Endothelial cell of umbilical vein (primary cell): ENCODE data around the gene GRXCR2. TPM values are rescaled to one million over a fixed set of nuclear protein-coding genes. Genes with fewer than 3 reads are reported as not detected.

Experiments
- BruUV-seq: library from RNA; stranded (reverse); fragments of 400-500 nt; replicated peaks from 2 replicates; lab custom pipeline; 2021; lab: Mats Ljungman, UMichigan
- CTCF ChIA-PET: fragments of 300-600, 350-600 bp; sonication (Branson Sonifier 250); formaldehyde crosslinking; loops from one replicate; lab custom pipeline; 2021; ENCODE audit warnings: antibody characterized with exemption, inconsistent platforms; lab: Charles Lee
- POLR2A ChIA-PET: fragments of 300-600, 350-600 bp; sonication (Branson Sonifier 250); formaldehyde crosslinking; loops from one replicate; lab custom pipeline; 2021; ENCODE audit warnings: antibody characterized with exemption, inconsistent platforms; lab: Charles Lee
- DNase-seq: peaks from one replicate; pipeline ENCODE4 v3.0.0-alpha.2; 2011; ENCODE audit warnings: low read depth, low spot score
- FAIRE-seq: peaks from 2 replicates; lab custom pipeline; 2011; peaks lifted over from hg19 to GRCh38; lab: Jason Lieb, UNC
- H2AFZ ChIP-seq: 2 replicates; pipeline ENCODE4 v1.6.0; 2012; ENCODE audit warnings: low read depth, low read length, control low read depth, inconsistent platforms
- H3K27ac ChIP-seq: 2 replicates; pipeline ENCODE4 v1.5.1; 2011; ENCODE audit warnings: low read depth, mild to moderate bottlenecking, control low read depth, low read length, moderate library complexity; ENCODE audit not compliant: insufficient read depth
- H3K27me3 ChIP-seq, 2 experiments: 2 replicates each; pipeline versions ENCODE4 v1.6.0 to v1.6.1; 2011; ENCODE audit warnings: low read length in 2 of 2, mixed read lengths in 1 of 2; ENCODE audit not compliant: control insufficient read depth in 2 of 2, insufficient read depth in 2 of 2
- H3K36me3 ChIP-seq, 2 experiments: 2 replicates in 1 of 2; 3 replicates in 1 of 2; pipeline ENCODE4 v1.5.1; 2011; ENCODE audit warnings: low read length in 2 of 2, mild to moderate bottlenecking in 1 of 2, moderate library complexity in 1 of 2; ENCODE audit not compliant: control insufficient read depth in 2 of 2, insufficient read depth in 2 of 2; ENCODE audit errors: extremely low read depth in 1 of 2
- H3K4me1 ChIP-seq: 3 replicates; pipeline ENCODE4 v1.5.1; 2011; ENCODE audit warnings: mild to moderate bottlenecking, low read length; ENCODE audit not compliant: control insufficient read depth, insufficient read depth; ENCODE audit errors: extremely low read depth
- H3K4me2 ChIP-seq: 2 replicates; pipeline ENCODE4 v1.6.1; 2011; ENCODE audit warnings: low read length, control low read depth, mixed read lengths; ENCODE audit not compliant: insufficient read depth
- H3K4me3 ChIP-seq, 3 experiments: fragments of 200-600 bp in 1 of 3; sonication (generic), shearing (Covaris generic) in 1 of 3; replicated peaks in 1 of 3; 2 replicates each; pipeline ENCODE4 v1.5.1; 2011 to 2016; ENCODE audit warnings: control low read depth in 3 of 3, low read length in 3 of 3, mild to moderate bottlenecking in 2 of 3, inconsistent platforms in 1 of 3, low read depth in 1 of 3, moderate library complexity in 1 of 3; ENCODE audit not compliant: insufficient read depth in 1 of 3
- H3K79me2 ChIP-seq: 2 replicates; pipeline ENCODE4 v1.6.0; 2012; ENCODE audit warnings: low read length, inconsistent platforms; ENCODE audit not compliant: control insufficient read depth, insufficient read depth
- H3K9ac ChIP-seq: replicated peaks from 2 replicates; pipeline ENCODE3; 2011; ENCODE audit warnings: low read length, control low read depth; ENCODE audit not compliant: insufficient read depth; ENCODE audit errors: extremely low read depth
- H3K9me1 ChIP-seq: replicated peaks from 3 replicates; pipeline ENCODE4 v1.6.0; 2011; ENCODE audit warnings: mild to moderate bottlenecking, low read length; ENCODE audit not compliant: control insufficient read depth, insufficient read depth; ENCODE audit errors: extremely low read depth
- H3K9me3 ChIP-seq: replicated peaks from 2 replicates; pipeline ENCODE4 v1.5.1; 2012; ENCODE audit warnings: low read length, inconsistent platforms; ENCODE audit not compliant: control insufficient read depth, insufficient read depth
- H4K20me1 ChIP-seq: replicated peaks from 2 replicates; pipeline ENCODE3; 2011; ENCODE audit warnings: mild to moderate bottlenecking, low read length; ENCODE audit not compliant: control insufficient read depth, insufficient read depth; ENCODE audit errors: extremely low read depth
- CTCF ChIP-seq, 2 donors: IDR thresholded peaks; 1 replicate in 1 of 2; 2 replicates in 1 of 2; pipeline ENCODE4 v1.5.1; 2011; ENCODE audit warnings: low read length in 2 of 2, mild to moderate bottlenecking in 2 of 2, moderate library complexity in 2 of 2, control low read depth in 1 of 2, inconsistent platforms in 1 of 2, low read depth in 1 of 2; ENCODE audit not compliant: insufficient read depth in 1 of 2; ENCODE audit errors: extremely low read depth in 1 of 2
- EZH2 ChIP-seq: IDR thresholded peaks from 2 replicates; pipeline ENCODE4 v1.6.1; 2012; ENCODE audit warnings: borderline replicate concordance, low read depth, mild to moderate bottlenecking, moderate library complexity, low read length, inconsistent platforms; ENCODE audit not compliant: severe bottlenecking
- FOS ChIP-seq: IDR thresholded peaks from 2 replicates; pipeline ENCODE4 v1.6.1; 2011; ENCODE audit warnings: mild to moderate bottlenecking, low read length, moderate library complexity, borderline replicate concordance; ENCODE audit not compliant: insufficient read depth
- GATA2 ChIP-seq: IDR thresholded peaks from 2 replicates; pipeline ENCODE4 v1.7.0; 2011; ENCODE audit warnings: low read depth, mild to moderate bottlenecking, moderate library complexity, mixed read lengths, low read length; ENCODE audit not compliant: insufficient read length, insufficient read depth
- MAX ChIP-seq: IDR thresholded peaks from 2 replicates; pipeline ENCODE4 v1.6.1; 2011; ENCODE audit not compliant: insufficient read depth, insufficient read length
- MYC ChIP-seq: IDR thresholded peaks from one replicate; pipeline ENCODE4 v1.6.1; 2011; ENCODE audit warnings: mild to moderate bottlenecking, low read depth, low read length
- POLR2A ChIP-seq: IDR thresholded peaks from 2 replicates; pipeline ENCODE4 v1.6.1; 2012; ENCODE audit warnings: low read depth, mild to moderate bottlenecking, control low read depth, low read length
- POLR2AphosphoS5 ChIP-seq: IDR thresholded peaks from 2 replicates; pipeline ENCODE4 v1.6.1; 2012; ENCODE audit warnings: low read depth, mild to moderate bottlenecking, control low read depth, low read length, moderate library complexity; ENCODE audit not compliant: insufficient read depth
- dilution Hi-C: fragments of 300-500 bp; cut with MboI; formaldehyde crosslinking; loops from one replicate; pipeline ENCODE4 v1.15.0; 2019; ENCODE audit warnings: low sequenced_read_pairs; ENCODE audit not compliant: extremely low pct_ligation_motif_present
- intact Hi-C: fragments of 100-400 bp; cut with micrococcal nuclease; formaldehyde crosslinking; loops from one replicate; pipeline ENCODE4 v1.10.0; 2022
- polyA plus RNA-seq, 4 experiments: library from polyadenylated mRNA; depleted of rRNA in 3 of 4; stranded (reverse) in 3 of 4; unstranded in 1 of 4; fragments of >200 nt; gene quantifications; 2 replicates each; pipeline versions ENCODE4 v1.2.1 to v1.2.3, GENCODE V29; 2011 to 2012; ENCODE audit warnings: missing spikeins in 1 of 4
- total RNA-seq: library from RNA; stranded (reverse); gene quantifications from 2 replicates; pipeline ENCODE4 v1.2.3, GENCODE V29; 2021

The GRXCR2 gene
- total and polyA plus RNA-seq, 2 donors (not counting 3 experiments of a cell fraction or from before 2014, with no cell fraction given): not detected

- no peaks in the 10 kb centered on the region for H3K27me3 ChIP-seq
- no peaks in the 10 kb centered on the region for H4K20me1 ChIP-seq
- DNase-seq: no peak
- H3K9ac ChIP-seq: no peak overlapping the region
- H3K9me3 ChIP-seq: no peaks in the 10 kb centered on the region
- H2AFZ ChIP-seq: no peak overlapping the region
- no peaks in the 10 kb centered on the region for H3K36me3 ChIP-seq
- FAIRE-seq: no peak
- POLR2A ChIA-PET: no interaction called here
- no peaks in the 10 kb centered on the region for H3K4me1 ChIP-seq
- H3K4me2 ChIP-seq: no peak overlapping the region
- dilution Hi-C loops: no loop called here
- no peak overlapping the region for H3K27ac ChIP-seq
- intact Hi-C loops: no loop called here
- no peaks in the 10 kb centered on the region for H3K79me2 ChIP-seq
- H3K4me3 ChIP-seq: no peak overlapping the region
- no TSS peak for BruUV-seq
- CTCF ChIA-PET: interaction anchor here (2.6 kb wide), 1 partner anchor 13 kb away, joined by 9 read pairs; no protein-coding TSS in a partner anchor
- no peaks in the 10 kb centered on the region for H3K9me1 ChIP-seq
- TF ChIP-seq FOS: no peak
- no peak for TF ChIP-seq CTCF (IDR thresholded peaks at IDR 0.05; ENCODE audit: extremely low read depth in 1 of 2, insufficient read depth in 1 of 2, low read depth in 1 of 2, low read length in 2 of 2)
- TF ChIP-seq MYC: no peak
- TF ChIP-seq GATA2: no peak
- TF ChIP-seq MAX: no peak
- TF ChIP-seq POLR2AphosphoS5: no peak
- TF ChIP-seq POLR2A: no peak
- no peak for TF ChIP-seq EZH2
Measured at GRCh38 chr5:145874765-145875164, 2.0 kb upstream of the GRXCR2 start.
